ENCODE measurements around the gene ENOX1. TPM values are rescaled to one million over a fixed set of nuclear protein-coding genes. Genes with fewer than 3 reads are reported as not detected.

Gene ENOX1
- total and polyA plus RNA-seq, 4 donors: 0.33 to 7.7 (median 1.1) TPM

DNA sequence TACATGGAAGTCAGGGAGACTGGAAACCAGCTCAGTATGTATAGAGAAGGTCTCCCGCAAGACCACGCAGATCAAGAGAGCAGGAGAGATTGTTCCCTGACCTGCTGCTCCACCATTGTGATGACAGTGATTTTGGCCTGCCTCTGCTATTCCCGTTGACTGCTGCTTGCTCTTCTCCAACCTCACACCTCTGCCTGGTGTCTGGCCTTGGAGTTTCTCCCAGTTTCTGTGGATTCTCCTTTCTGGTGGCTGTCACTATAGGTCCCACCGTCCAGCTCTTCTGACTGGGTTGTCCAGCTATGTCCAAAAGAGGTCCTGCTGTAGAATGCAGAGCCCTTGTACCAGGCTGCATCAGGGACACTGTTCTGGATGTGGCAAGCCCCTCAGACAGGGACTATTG is 591.7 kb downstream of the ENOX1 start:
- no peak overlapping the region for H3K4me3 ChIP-seq
- 86 to 90% methylated on average over 4 of the region's 4 CpGs for WGBS, 2 donors
- no peaks in the 10 kb centered on the region for H3K36me3 ChIP-seq (ENCODE audit: control insufficient read depth in 4 of 4, insufficient read depth in 4 of 4, low read length in 4 of 4)
- H3K9ac ChIP-seq (ENCODE audit: insufficient read depth in 1 of 2, low read length in 2 of 2): no peak overlapping the region
- no peak overlapping the region for H3K27ac ChIP-seq (ENCODE audit: low read depth in 1 of 2, low read length in 1 of 2)
- H3K9me3 ChIP-seq (ENCODE audit: control insufficient read depth in 4 of 4, insufficient read depth in 3 of 4, low read length in 3 of 4): no peaks in the 10 kb centered on the region
- no peaks in the 10 kb centered on the region for H3K27me3 ChIP-seq (ENCODE audit: control insufficient read depth in 3 of 3, insufficient read depth in 3 of 3, low read length in 2 of 3)
- TF ChIP-seq CTCF (IDR thresholded peaks at IDR 0.05; ENCODE audit: control extremely low read depth, extremely low read depth): no peak
- no peak for DNase-seq
- peaks cover 0 to 8% (median 0%) of the 10 kb centered on the region in 5 donors for H3K4me1 ChIP-seq (ENCODE audit: control insufficient read depth in 5 of 5, insufficient read depth in 5 of 5, low read length in 5 of 5)
- ATAC-seq (ENCODE audit: insufficient read depth, low FRiP score): no peak

GRCh38 chr13:43193789-43194420 is 592.9 kb downstream of the ENOX1 start:
- H3K36me3 ChIP-seq (ENCODE audit: control insufficient read depth in 4 of 4, insufficient read depth in 4 of 4, low read length in 4 of 4): no peaks in the 10 kb centered on the region
- ATAC-seq (ENCODE audit: insufficient read depth, low FRiP score) (no peak), DNase-seq (no peak)
- H3K4me3 ChIP-seq: no peak overlapping the region
- H3K27me3 ChIP-seq (ENCODE audit: control insufficient read depth in 3 of 3, insufficient read depth in 3 of 3, low read length in 2 of 3): no peaks in the 10 kb centered on the region
- H3K27ac ChIP-seq (ENCODE audit: low read depth in 1 of 2, low read length in 1 of 2): no peak overlapping the region
- no peak overlapping the region for H3K9ac ChIP-seq (ENCODE audit: insufficient read depth in 1 of 2, low read length in 2 of 2)
- H3K9me3 ChIP-seq (ENCODE audit: control insufficient read depth in 4 of 4, insufficient read depth in 3 of 4, low read length in 3 of 4): no peaks in the 10 kb centered on the region
- no peak for TF ChIP-seq CTCF (IDR thresholded peaks at IDR 0.05; ENCODE audit: control extremely low read depth, extremely low read depth)
- H3K4me1 ChIP-seq (ENCODE audit: control insufficient read depth in 5 of 5, insufficient read depth in 5 of 5, low read length in 5 of 5): peaks cover 0 to 8% (median 0%) of the 10 kb centered on the region in 5 donors
- 90% methylated on average over 14 of the region's 14 CpGs for WGBS, 2 donors

DNA sequence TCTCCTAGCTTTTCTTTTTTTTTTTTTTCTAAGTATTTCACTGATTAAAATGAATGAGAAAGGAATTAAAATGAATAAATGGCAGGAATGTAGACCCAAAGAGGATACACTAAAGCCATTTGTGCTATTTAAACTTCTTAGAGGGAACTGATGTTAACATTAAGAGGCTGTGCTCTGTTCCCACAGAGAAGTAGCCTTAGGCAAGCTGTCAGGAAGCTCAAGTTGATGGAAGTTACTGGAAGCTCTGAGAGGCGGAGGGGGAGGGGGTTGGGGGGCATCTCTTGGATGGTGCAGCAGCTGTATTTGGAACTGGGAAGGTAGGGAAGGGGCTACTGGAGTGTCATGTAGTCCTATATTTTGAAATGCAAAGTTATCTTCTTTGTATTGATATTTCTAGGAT is 595.2 kb downstream of the ENOX1 start:
- no peak for ATAC-seq (ENCODE audit: insufficient read depth, low FRiP score)
- H3K27me3 ChIP-seq (ENCODE audit: control insufficient read depth in 3 of 3, insufficient read depth in 3 of 3, low read length in 2 of 3): no peaks in the 10 kb centered on the region
- WGBS, 2 donors: 86 to 100% methylated on average over 1 of the region's 1 CpG
- no peak overlapping the region for H3K9ac ChIP-seq (ENCODE audit: insufficient read depth in 1 of 2, low read length in 2 of 2)
- TF ChIP-seq CTCF (IDR thresholded peaks at IDR 0.05; ENCODE audit: control extremely low read depth, extremely low read depth): no peak
- no peaks in the 10 kb centered on the region for H3K36me3 ChIP-seq (ENCODE audit: control insufficient read depth in 4 of 4, insufficient read depth in 4 of 4, low read length in 4 of 4)
- no peak for DNase-seq
- no peak overlapping the region for H3K4me3 ChIP-seq
- no peaks in the 10 kb centered on the region for H3K9me3 ChIP-seq (ENCODE audit: control insufficient read depth in 4 of 4, insufficient read depth in 3 of 4, low read length in 3 of 4)
- no peak overlapping the region for H3K27ac ChIP-seq (ENCODE audit: low read depth in 1 of 2, low read length in 1 of 2)
- peaks cover 0 to 8% (median 0%) of the 10 kb centered on the region in 5 donors for H3K4me1 ChIP-seq (ENCODE audit: control insufficient read depth in 5 of 5, insufficient read depth in 5 of 5, low read length in 5 of 5)

GRCh38 chr13:43185226-43185625 is 601.5 kb downstream of the ENOX1 start:
- H3K4me1 ChIP-seq (ENCODE audit: control insufficient read depth in 5 of 5, insufficient read depth in 5 of 5, low read length in 5 of 5): no peaks in the 10 kb centered on the region
- no peak overlapping the region for H3K27ac ChIP-seq (ENCODE audit: low read depth in 1 of 2, low read length in 1 of 2)
- peaks cover 0 to 3% (median 0%) of the 10 kb centered on the region in 4 donors for H3K9me3 ChIP-seq (ENCODE audit: control insufficient read depth in 4 of 4, insufficient read depth in 3 of 4, low read length in 3 of 4)
- no peak overlapping the region for H3K4me3 ChIP-seq
- H3K27me3 ChIP-seq (ENCODE audit: control insufficient read depth in 3 of 3, insufficient read depth in 3 of 3, low read length in 2 of 3): no peaks in the 10 kb centered on the region
- no peak overlapping the region for H3K9ac ChIP-seq (ENCODE audit: insufficient read depth in 1 of 2, low read length in 2 of 2)
- 84 to 87% methylated on average over 2 of the region's 2 CpGs for WGBS, 2 donors
- ATAC-seq (ENCODE audit: insufficient read depth, low FRiP score): no peak
- TF ChIP-seq CTCF (IDR thresholded peaks at IDR 0.05; ENCODE audit: control extremely low read depth, extremely low read depth): no peak
- DNase-seq: no peak
- no peaks in the 10 kb centered on the region for H3K36me3 ChIP-seq (ENCODE audit: control insufficient read depth in 4 of 4, insufficient read depth in 4 of 4, low read length in 4 of 4)
